Prostate gland (tissue), 2 donors: ENCODE measurements around the gene TP53RK. TPM values are rescaled to one million over a fixed set of nuclear protein-coding genes. Genes with fewer than 3 reads are reported as not detected.

Experiments used
- DNase-seq: peaks from one replicate; pipeline ENCODE4 v3.0.0-alpha.2; 2019; ENCODE audit warnings: low spot score
- H3K27ac ChIP-seq, 2 donors: fragments of 200-600 bp; sonication (generic); 2 replicates each; pipeline ENCODE4 v1.5.1; 2017 to 2019
- H3K27me3 ChIP-seq: fragments of 200-600 bp; sonication (generic); replicated peaks from 2 replicates; pipeline ENCODE4 v1.5.1; 2019; ENCODE audit not compliant: insufficient read depth
- H3K36me3 ChIP-seq, 2 donors: fragments of 200-600 bp; sonication (generic); 1 replicate in 1 of 2; 2 replicates in 1 of 2; pipeline versions ENCODE4 v1.5.1 to v1.8.1; 2017 to 2019
- H3K4me1 ChIP-seq: fragments of 200-600 bp; sonication (generic); replicated peaks from 2 replicates; pipeline ENCODE4 v1.5.1; 2019
- H3K4me3 ChIP-seq, 2 donors: fragments of 200-600 bp; sonication (generic); 2 replicates each; pipeline ENCODE4 v1.5.1; 2017 to 2019
- H3K9me3 ChIP-seq: fragments of 200-600 bp; sonication (generic); 2 replicates; pipeline ENCODE4 v1.5.1; 2017
- POLR2A ChIP-seq: fragments of 450-650 bp; IDR thresholded peaks from one replicate; pipeline ENCODE4 v1.6.1; 2016; ENCODE audit warnings: antibody characterized with exemption, mild to moderate bottlenecking
- POLR2AphosphoS5 ChIP-seq: sonication (generic); formaldehyde crosslinking; IDR thresholded peaks from one replicate; pipeline ENCODE4 v1.6.1; 2017; ENCODE audit warnings: antibody characterized with exemption
- WGBS: methylation state at CpG from one replicate; pipeline ENCODE4 v1.1.5; 2018; 5-methylcytosine and 5-hydroxymethylcytosine counted together
- intact Hi-C: fragments of 100-400 bp; cut with DNase I; formaldehyde crosslinking; loops from one replicate; pipeline ENCODE4 v1.14.2; 2022
- total RNA-seq, 2 donors: library from RNA; depleted of rRNA; stranded (reverse); fragments of >200 nt; gene quantifications; one replicate each; pipeline ENCODE4 v1.1.0, GENCODE V29; 2016
- TF ChIP-seq, protein P1 (sequence below), 4 experiments: fragments of 200-600 bp in 2 of 4; fragments of 450-650 bp in 2 of 4; sonication (generic) in 2 of 4; IDR thresholded peaks; 1 replicate in 3 of 4; 2 replicates in 1 of 4; pipeline ENCODE4 v1.5.1; 2016 to 2019; ENCODE audit warnings: antibody characterized with exemption in 4 of 4, mild to moderate bottlenecking in 2 of 4, moderate library complexity in 2 of 4

Gene TP53RK
- total RNA-seq, 2 donors from 2014 or later, result 23.2 to 29.6 TPM

DNA sequence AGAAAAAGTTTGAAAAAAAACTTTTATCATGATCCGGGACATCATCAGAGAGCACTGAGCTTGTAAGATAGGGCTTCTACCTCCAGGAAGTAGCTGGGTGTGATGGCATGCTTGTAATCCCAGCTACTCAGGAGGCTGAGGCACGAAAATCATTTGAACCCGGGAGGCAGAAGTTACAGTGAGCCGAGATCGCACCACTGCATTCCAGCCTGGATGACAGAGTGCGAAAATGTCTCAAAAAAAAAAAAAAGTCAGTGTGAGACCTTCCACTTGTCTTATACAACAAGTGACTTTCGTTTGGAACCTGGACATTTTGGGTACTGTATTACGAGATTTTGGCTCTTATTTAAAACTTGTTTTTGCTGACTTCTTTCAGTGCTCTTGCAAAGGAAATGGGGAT lies 32.1 kb downstream of the TP53RK start:
- H3K27me3 ChIP-seq, result no peaks in the 10 kb centered on the region
- TF ChIP-seq POLR2AphosphoS5 (no peak), POLR2A (no peak)
- TF ChIP-seq, protein P1, sequence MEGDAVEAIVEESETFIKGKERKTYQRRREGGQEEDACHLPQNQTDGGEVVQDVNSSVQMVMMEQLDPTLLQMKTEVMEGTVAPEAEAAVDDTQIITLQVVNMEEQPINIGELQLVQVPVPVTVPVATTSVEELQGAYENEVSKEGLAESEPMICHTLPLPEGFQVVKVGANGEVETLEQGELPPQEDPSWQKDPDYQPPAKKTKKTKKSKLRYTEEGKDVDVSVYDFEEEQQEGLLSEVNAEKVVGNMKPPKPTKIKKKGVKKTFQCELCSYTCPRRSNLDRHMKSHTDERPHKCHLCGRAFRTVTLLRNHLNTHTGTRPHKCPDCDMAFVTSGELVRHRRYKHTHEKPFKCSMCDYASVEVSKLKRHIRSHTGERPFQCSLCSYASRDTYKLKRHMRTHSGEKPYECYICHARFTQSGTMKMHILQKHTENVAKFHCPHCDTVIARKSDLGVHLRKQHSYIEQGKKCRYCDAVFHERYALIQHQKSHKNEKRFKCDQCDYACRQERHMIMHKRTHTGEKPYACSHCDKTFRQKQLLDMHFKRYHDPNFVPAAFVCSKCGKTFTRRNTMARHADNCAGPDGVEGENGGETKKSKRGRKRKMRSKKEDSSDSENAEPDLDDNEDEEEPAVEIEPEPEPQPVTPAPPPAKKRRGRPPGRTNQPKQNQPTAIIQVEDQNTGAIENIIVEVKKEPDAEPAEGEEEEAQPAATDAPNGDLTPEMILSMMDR (IDR thresholded peaks at IDR 0.05), result no peak

DNA sequence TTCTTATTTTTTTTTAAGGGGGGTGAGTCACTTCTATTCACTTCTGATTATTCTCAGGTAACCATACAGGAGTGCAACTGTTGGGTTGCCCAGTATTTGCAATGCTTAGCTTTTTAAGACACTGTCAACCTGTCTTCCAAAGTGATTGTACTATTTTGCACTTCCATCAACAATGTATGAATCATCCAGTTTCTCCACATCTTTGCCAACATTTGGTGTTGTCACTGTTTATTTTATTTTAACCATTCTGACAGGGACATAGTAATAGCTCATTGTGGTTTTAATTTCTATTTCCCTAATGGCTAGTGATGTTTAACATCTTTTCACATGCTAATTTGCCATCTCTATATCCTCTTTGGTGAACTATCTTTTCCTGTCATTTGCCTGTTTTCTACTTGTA lies 36.5 kb downstream of the TP53RK start:
- Histone ChIP-seq H3K9me3 (no peaks in the 10 kb centered on the region), H3K4me3 (no peak overlapping the region), H3K36me3 (no peaks in the 10 kb centered on the region), H3K27ac (no peak overlapping the region), H3K4me1 (no peaks in the 10 kb centered on the region), H3K27me3 (no peaks in the 10 kb centered on the region)
- intact Hi-C loops, result no loop called here
- DNase-seq, result no peak
- TF ChIP-seq POLR2A (no peak), POLR2AphosphoS5 (no peak)
- TF ChIP-seq, protein P1 (IDR thresholded peaks at IDR 0.05), result no peak

More for the DNA sequence above, 32.1 kb downstream of the TP53RK start:
- DNase-seq, result no peak
- WGBS, result 89% methylated on average over 8 of the region's 8 CpGs
- H3K27ac ChIP-seq, result no peak overlapping the region
- intact Hi-C loops, result no loop called here
- H3K4me1 ChIP-seq, result no peaks in the 10 kb centered on the region
- no peaks in the 10 kb centered on the region for H3K9me3 ChIP-seq
- no peaks in the 10 kb centered on the region for H3K36me3 ChIP-seq
- no peak overlapping the region for H3K4me3 ChIP-seq

DNA sequence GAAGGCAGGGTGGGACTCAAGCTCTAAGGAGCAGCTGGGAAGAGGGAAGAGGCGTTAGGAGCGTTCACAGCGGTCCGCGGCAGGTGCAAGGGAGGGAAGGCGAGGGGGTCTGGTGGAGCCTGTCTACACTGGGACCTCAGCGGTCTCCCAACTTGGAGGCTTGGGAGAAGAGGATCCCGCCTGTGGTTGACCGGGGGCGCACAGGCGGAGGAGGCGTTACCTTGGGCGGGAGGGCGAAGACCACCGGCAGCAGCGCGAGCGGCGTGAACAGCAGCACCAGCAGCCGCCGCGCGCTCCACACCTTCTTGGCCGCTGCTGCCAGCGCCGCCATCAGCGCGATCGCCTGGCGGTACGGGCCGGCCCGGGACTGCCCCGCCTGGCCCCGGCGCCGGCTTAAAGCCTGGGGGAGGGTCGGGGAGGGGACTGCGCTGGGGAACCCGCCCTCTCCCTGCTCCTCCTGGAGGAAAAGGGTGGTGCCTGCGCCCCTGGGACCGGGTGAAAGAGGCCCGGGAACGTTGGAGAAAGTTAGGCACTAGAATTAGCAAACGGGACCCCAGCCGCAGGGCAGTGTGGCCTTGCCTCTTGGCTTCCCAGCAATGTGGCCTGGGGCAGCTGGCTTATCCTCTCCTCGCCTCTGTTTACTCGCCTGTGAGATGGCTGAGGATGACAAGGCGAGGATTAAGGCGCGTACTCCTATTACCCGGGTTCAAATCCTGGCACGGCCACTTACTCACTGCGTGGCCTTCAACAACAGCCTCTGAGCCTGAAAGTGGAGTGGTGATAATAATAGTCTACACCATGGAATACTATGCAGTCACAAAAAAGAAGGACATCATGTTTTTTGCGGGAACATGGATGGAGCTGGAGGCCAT lies 37.9 kb downstream of the TP53RK start, which contains the start of gene SLC13A3:
TSS of gene SLC13A3 (minus strand) at position 369 of the 872 bp plus-strand sequence. CDS start at position 331, 38 bp downstream.
- H3K27ac ChIP-seq, result no peak within 1 kb of the TSS
- peak within 1 kb of the TSS in 1 of 2 donors; percentile 12 for H3K4me3 ChIP-seq
- no peaks in the 10 kb centered on the region for H3K9me3 ChIP-seq
- 17% methylated on average over 52 of the region's 55 CpGs for WGBS
- intact Hi-C loops, result no loop called here
- H3K4me1 ChIP-seq, result no peaks in the 10 kb centered on the region
- DNase-seq, result no peak
- no peaks in the 10 kb centered on the region for H3K36me3 ChIP-seq
- TF ChIP-seq POLR2AphosphoS5 (no peak), POLR2A (no peak)
- TF ChIP-seq, protein P1 (IDR thresholded peaks at IDR 0.05), result no peak
- H3K27me3 ChIP-seq, result no peaks in the 10 kb centered on the region

DNA sequence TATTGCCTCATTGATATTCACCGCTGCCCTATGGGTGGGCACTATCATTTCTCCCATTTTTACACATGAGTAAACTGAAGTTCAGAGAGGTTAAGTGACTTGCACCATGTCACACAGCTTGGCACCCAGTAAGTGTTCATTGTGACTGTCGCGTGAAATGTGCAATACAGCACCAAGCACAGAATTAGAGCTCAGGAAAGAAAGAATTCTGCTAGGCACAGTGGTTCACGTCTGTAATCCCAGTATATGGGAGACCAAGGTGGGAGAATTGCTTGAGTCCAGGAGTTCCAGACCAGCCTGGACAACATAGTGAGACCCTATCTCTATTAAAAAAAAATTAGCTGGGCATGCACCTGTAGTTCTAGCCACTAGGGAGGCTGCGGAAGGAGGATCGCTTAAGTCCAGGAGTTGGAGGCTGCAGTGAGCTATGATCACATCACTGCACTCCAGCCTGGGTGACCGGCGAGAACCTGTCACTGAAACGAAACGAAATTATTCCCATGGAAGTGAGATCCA lies 38.6 kb downstream of the TP53RK start:
- TF ChIP-seq POLR2A, result no peak
- TF ChIP-seq, protein P1 (IDR thresholded peaks at IDR 0.05), result no peak
- TF ChIP-seq POLR2AphosphoS5, result no peak
- Histone ChIP-seq H3K27ac (no peak overlapping the region), H3K4me1 (no peaks in the 10 kb centered on the region), H3K36me3 (no peaks in the 10 kb centered on the region), H3K27me3 (no peaks in the 10 kb centered on the region), H3K9me3 (no peaks in the 10 kb centered on the region), H3K4me3 (peak overlapping the region in 1 of 2 donors; percentile 12)
- DNase-seq, result no peak
- 83% methylated on average over 10 of the region's 10 CpGs for WGBS
- intact Hi-C loops, result no loop called here
